ENCODE results near the gene ARHGEF10L.
A peak's percentile ranks its signal among the peaks of the same experiment; 100 is the strongest.
"Not testable (repeated sequence)": the region's sequence is repeated elsewhere in the genome, so short reads cannot be mapped to it uniquely, and the experiment has no call there.

Gene ARHGEF10L

GRCh38 chr1:17539477-17540254 is at the start of gene ARHGEF10L:
Gene ARHGEF10L (plus strand): TSS chr1:17539698. CDS start chr1:17580596, 40,898 bp downstream.
- Histone ChIP-seq H3K27ac (ENCODE audit: low read depth, low read length) (peak within 1 kb of the TSS; percentile 8; the same call in 1 of the 2 replicates), H3K79me2 (ENCODE audit: control insufficient read depth, insufficient read depth, low read length, unreplicated experiment) (peaks cover 30% of the 10 kb centered on the region), H2AFZ (ENCODE audit: low read length, unreplicated experiment) (peak within 1 kb of the TSS; percentile 76), H3K27me3 (ENCODE audit: insufficient read depth, low read length) (no peaks in the 10 kb centered on the region), H3K36me3 (ENCODE audit: insufficient read depth, low read length) (no peaks in the 10 kb centered on the region), H3K4me1 (ENCODE audit: control insufficient read depth, insufficient read depth, low read length, unreplicated experiment) (peaks cover 9% of the 10 kb centered on the region), H3K4me3 (ENCODE audit: low read depth, low read length) (peak within 1 kb of the TSS; percentile 85)

DNA sequence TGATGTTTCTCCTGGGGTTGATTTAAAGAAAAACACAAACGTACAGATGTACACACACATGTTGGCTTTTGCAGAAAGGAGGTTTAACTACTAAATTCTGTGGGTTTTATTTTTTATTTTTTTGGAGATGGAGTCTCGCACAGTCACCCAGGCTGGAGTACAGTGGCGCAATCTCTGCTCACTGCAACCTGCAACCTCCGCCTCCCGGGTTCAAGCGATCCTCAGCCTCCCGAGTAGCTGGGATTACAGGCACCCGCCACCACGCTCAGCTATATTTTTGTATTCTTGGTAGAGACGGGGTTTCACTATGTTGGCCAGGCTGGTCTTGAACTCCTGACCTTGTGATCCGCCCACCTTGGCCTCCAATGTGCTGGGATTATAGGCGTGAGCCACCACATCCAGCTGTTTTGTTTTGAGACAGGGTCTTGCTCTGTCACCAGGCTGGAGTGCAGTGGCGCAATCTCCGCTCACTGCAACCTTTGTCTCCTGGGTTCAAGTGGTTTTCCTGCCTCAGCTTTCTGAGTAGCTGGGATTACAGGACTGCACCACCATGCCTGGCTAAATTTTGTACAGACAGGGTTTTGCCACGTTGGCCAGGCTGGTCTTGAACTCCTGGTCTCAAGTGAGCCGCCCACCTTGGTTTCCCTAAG is 49.6 kb upstream of the ARHGEF10L start:
- H3K36me3 ChIP-seq (ENCODE audit: insufficient read depth, low read length); H2AFZ ChIP-seq (ENCODE audit: low read length, unreplicated experiment); H3K4me1 ChIP-seq (ENCODE audit: control insufficient read depth, insufficient read depth, low read length, unreplicated experiment); H3K27ac ChIP-seq (ENCODE audit: low read depth, low read length); H3K79me2 ChIP-seq (ENCODE audit: control insufficient read depth, insufficient read depth, low read length, unreplicated experiment); H3K4me3 ChIP-seq (ENCODE audit: low read depth, low read length); H3K27me3 ChIP-seq (ENCODE audit: insufficient read depth, low read length): not testable (repeated sequence)

DNA sequence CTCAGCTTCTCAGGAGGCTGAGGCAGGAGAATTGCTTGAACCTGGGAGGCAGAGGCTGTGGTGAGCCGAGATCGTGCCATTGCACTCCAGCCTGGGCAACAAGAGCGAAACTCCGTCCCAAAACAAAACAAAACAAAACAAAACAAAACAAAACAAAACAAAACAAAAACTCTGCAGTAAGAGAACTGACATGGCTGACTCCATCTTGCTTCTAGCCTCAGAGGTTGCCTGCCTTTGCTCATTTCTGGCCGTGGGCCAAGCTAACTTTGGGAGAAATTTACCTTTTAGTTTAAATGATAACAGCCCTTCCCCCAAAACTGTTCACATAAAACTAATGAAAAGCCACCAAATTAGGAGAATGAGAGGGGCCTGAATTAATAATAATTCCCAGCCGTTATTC is 48.8 kb upstream of the ARHGEF10L start:
- H3K36me3 ChIP-seq (ENCODE audit: insufficient read depth, low read length); H3K27me3 ChIP-seq (ENCODE audit: insufficient read depth, low read length); H3K4me1 ChIP-seq (ENCODE audit: control insufficient read depth, insufficient read depth, low read length, unreplicated experiment); H3K79me2 ChIP-seq (ENCODE audit: control insufficient read depth, insufficient read depth, low read length, unreplicated experiment); H3K4me3 ChIP-seq (ENCODE audit: low read depth, low read length); H3K27ac ChIP-seq (ENCODE audit: low read depth, low read length); H2AFZ ChIP-seq (ENCODE audit: low read length, unreplicated experiment): not testable (repeated sequence)

DNA sequence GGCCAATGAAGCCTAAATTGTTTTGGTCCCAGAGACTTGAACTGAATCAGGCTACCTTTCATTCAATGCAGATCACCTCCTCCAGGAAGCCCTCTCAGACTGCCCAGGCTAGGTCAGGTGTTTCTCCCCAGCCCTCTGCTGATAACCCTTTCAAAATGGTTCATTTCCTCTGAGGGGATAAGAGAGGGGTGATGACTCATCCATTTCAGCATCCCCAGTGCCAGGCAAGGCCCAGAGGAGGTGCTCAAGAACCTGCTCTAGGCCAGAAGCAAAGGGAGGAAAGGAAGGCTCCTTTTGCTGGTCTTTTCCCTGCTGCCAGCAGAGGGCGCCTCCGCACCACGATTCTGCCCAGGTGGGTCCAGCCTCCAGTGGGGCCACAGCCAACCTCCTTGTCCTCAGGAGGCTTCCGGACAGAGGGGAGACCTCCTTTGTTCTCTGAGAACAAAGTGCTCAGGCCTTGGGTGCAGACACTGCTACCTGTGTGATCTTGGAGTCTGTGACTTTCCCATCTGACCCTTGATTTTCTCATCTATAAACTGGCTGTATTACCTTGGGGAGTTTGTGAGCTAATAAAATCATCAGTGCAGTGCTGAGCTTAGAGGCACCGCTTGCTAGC is 45.3 kb upstream of the ARHGEF10L start:
- Histone ChIP-seq H3K79me2 (ENCODE audit: control insufficient read depth, insufficient read depth, low read length, unreplicated experiment) (no peaks in the 10 kb centered on the region), H3K4me3 (ENCODE audit: low read depth, low read length) (no peak overlapping the region), H3K4me1 (ENCODE audit: control insufficient read depth, insufficient read depth, low read length, unreplicated experiment) (no peaks in the 10 kb centered on the region), H3K36me3 (ENCODE audit: insufficient read depth, low read length) (no peaks in the 10 kb centered on the region), H3K27ac (ENCODE audit: low read depth, low read length) (no peak overlapping the region), H3K27me3 (ENCODE audit: insufficient read depth, low read length) (peaks cover 6% of the 10 kb centered on the region; the same call in 1 of the 2 replicates), H2AFZ (ENCODE audit: low read length, unreplicated experiment) (no peak overlapping the region)

GRCh38 chr1:17496419-17496818 is 43.1 kb upstream of the ARHGEF10L start:
- H3K27ac ChIP-seq (ENCODE audit: low read depth, low read length) = no peak overlapping the region
- H3K4me1 ChIP-seq (ENCODE audit: control insufficient read depth, insufficient read depth, low read length, unreplicated experiment) = no peaks in the 10 kb centered on the region
- H3K36me3 ChIP-seq (ENCODE audit: insufficient read depth, low read length) = no peaks in the 10 kb centered on the region
- no peaks in the 10 kb centered on the region for H3K79me2 ChIP-seq (ENCODE audit: control insufficient read depth, insufficient read depth, low read length, unreplicated experiment)
- no peak overlapping the region for H3K4me3 ChIP-seq (ENCODE audit: low read depth, low read length)
- peaks cover 6% of the 10 kb centered on the region; the same call in 1 of the 2 replicates for H3K27me3 ChIP-seq (ENCODE audit: insufficient read depth, low read length)
- H2AFZ ChIP-seq (ENCODE audit: low read length, unreplicated experiment) = no peak overlapping the region

- peaks cover 6% of the 10 kb centered on the region; the same call in 1 of the 2 replicates for H3K27me3 ChIP-seq (ENCODE audit: insufficient read depth, low read length)
- H3K4me3 ChIP-seq (ENCODE audit: low read depth, low read length) = no peak overlapping the region
- no peaks in the 10 kb centered on the region for H3K36me3 ChIP-seq (ENCODE audit: insufficient read depth, low read length)
- H3K27ac ChIP-seq (ENCODE audit: low read depth, low read length) = no peak overlapping the region
- H2AFZ ChIP-seq (ENCODE audit: low read length, unreplicated experiment) = no peak overlapping the region
- no peaks in the 10 kb centered on the region for H3K79me2 ChIP-seq (ENCODE audit: control insufficient read depth, insufficient read depth, low read length, unreplicated experiment)
- H3K4me1 ChIP-seq (ENCODE audit: control insufficient read depth, insufficient read depth, low read length, unreplicated experiment) = peaks cover 6% of the 10 kb centered on the region
Observed at GRCh38 chr1:17498214-17498613, 41.3 kb upstream of the ARHGEF10L start.

GRCh38 chr1:17502326-17502778 is 37.1 kb upstream of the ARHGEF10L start:
- peaks cover 5% of the 10 kb centered on the region; the same call in 1 of the 2 replicates for H3K27me3 ChIP-seq (ENCODE audit: insufficient read depth, low read length)
- H3K36me3 ChIP-seq (ENCODE audit: insufficient read depth, low read length) = no peaks in the 10 kb centered on the region
- H3K79me2 ChIP-seq (ENCODE audit: control insufficient read depth, insufficient read depth, low read length, unreplicated experiment) = no peaks in the 10 kb centered on the region
- H3K4me1 ChIP-seq (ENCODE audit: control insufficient read depth, insufficient read depth, low read length, unreplicated experiment) = peaks cover 6% of the 10 kb centered on the region
- no peak overlapping the region for H3K27ac ChIP-seq (ENCODE audit: low read depth, low read length)
- no peak overlapping the region for H2AFZ ChIP-seq (ENCODE audit: low read length, unreplicated experiment)
- H3K4me3 ChIP-seq (ENCODE audit: low read depth, low read length) = no peak overlapping the region

GRCh38 chr1:17503146-17503545 is 36.4 kb upstream of the ARHGEF10L start:
- Histone ChIP-seq H3K4me1 (ENCODE audit: control insufficient read depth, insufficient read depth, low read length, unreplicated experiment) (peaks cover 6% of the 10 kb centered on the region), H3K4me3 (ENCODE audit: low read depth, low read length) (no peak overlapping the region), H3K27me3 (ENCODE audit: insufficient read depth, low read length) (no peaks in the 10 kb centered on the region), H3K27ac (ENCODE audit: low read depth, low read length) (no peak overlapping the region), H3K79me2 (ENCODE audit: control insufficient read depth, insufficient read depth, low read length, unreplicated experiment) (no peaks in the 10 kb centered on the region), H2AFZ (ENCODE audit: low read length, unreplicated experiment) (no peak overlapping the region), H3K36me3 (ENCODE audit: insufficient read depth, low read length) (no peaks in the 10 kb centered on the region)

DNA sequence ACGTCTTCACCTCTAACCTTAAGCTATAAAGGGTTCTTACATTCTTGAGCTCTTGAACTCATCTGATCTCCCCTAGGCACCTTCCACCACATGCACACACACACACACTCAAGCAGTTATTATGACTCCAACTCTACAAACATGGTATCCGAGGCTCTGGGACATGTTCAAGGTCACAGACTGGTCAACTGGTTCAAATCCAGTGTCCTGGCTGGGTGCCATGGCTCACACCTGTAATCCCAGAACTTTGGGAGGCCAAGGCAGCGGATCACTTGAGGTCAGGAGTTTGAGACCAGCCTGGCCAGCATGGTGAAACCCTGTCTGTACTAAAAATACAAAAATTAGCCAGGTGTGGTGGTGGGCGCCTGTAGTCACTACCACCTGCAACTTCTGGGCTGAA is 32.3 kb upstream of the ARHGEF10L start:
- H3K4me3 ChIP-seq (ENCODE audit: low read depth, low read length); H2AFZ ChIP-seq (ENCODE audit: low read length, unreplicated experiment); H3K79me2 ChIP-seq (ENCODE audit: control insufficient read depth, insufficient read depth, low read length, unreplicated experiment); H3K27ac ChIP-seq (ENCODE audit: low read depth, low read length); H3K27me3 ChIP-seq (ENCODE audit: insufficient read depth, low read length); H3K4me1 ChIP-seq (ENCODE audit: control insufficient read depth, insufficient read depth, low read length, unreplicated experiment); H3K36me3 ChIP-seq (ENCODE audit: insufficient read depth, low read length): not testable (repeated sequence)

GRCh38 chr1:17507915-17508314 is 31.6 kb upstream of the ARHGEF10L start:
- Histone ChIP-seq H2AFZ (ENCODE audit: low read length, unreplicated experiment) (no peak overlapping the region), H3K79me2 (ENCODE audit: control insufficient read depth, insufficient read depth, low read length, unreplicated experiment) (no peaks in the 10 kb centered on the region), H3K27me3 (ENCODE audit: insufficient read depth, low read length) (no peaks in the 10 kb centered on the region), H3K36me3 (ENCODE audit: insufficient read depth, low read length) (no peaks in the 10 kb centered on the region), H3K4me3 (ENCODE audit: low read depth, low read length) (no peak overlapping the region), H3K4me1 (ENCODE audit: control insufficient read depth, insufficient read depth, low read length, unreplicated experiment) (peaks cover under 1% of the 10 kb centered on the region), H3K27ac (ENCODE audit: low read depth, low read length) (no peak overlapping the region)

Data from ACC112 (cell line).